LNCAP (cell line): Measurements from ENCODE around the gene FIBP.

Source experiments
- TF ChIP-seq, protein P1 (sequence below): fragments of 450-650 bp; IDR thresholded peaks from 2 replicates; pipeline ENCODE4 v1.5.1; 2017; ENCODE audit warnings: mild to moderate bottlenecking

The FIBP gene

GRCh38 chr11:65892661-65893317, 4.5 kb upstream of the FIBP start:
- TF ChIP-seq, protein P1, sequence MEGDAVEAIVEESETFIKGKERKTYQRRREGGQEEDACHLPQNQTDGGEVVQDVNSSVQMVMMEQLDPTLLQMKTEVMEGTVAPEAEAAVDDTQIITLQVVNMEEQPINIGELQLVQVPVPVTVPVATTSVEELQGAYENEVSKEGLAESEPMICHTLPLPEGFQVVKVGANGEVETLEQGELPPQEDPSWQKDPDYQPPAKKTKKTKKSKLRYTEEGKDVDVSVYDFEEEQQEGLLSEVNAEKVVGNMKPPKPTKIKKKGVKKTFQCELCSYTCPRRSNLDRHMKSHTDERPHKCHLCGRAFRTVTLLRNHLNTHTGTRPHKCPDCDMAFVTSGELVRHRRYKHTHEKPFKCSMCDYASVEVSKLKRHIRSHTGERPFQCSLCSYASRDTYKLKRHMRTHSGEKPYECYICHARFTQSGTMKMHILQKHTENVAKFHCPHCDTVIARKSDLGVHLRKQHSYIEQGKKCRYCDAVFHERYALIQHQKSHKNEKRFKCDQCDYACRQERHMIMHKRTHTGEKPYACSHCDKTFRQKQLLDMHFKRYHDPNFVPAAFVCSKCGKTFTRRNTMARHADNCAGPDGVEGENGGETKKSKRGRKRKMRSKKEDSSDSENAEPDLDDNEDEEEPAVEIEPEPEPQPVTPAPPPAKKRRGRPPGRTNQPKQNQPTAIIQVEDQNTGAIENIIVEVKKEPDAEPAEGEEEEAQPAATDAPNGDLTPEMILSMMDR: no peak

- TF ChIP-seq, protein P1: no peak
Measured at GRCh38 chr11:65891219-65892136, 3.2 kb upstream of the FIBP start.

GRCh38 chr11:65890324-65891218, 2.3 kb upstream of the FIBP start, which contains the start of gene CCDC85B:
Gene CCDC85B, plus strand, starts transcription at chr11:65890673. Its CDS starts 111 bp downstream, at chr11:65890784.
- TF ChIP-seq, protein P1: no peak; the same call in 1 of the 2 replicates

DNA sequence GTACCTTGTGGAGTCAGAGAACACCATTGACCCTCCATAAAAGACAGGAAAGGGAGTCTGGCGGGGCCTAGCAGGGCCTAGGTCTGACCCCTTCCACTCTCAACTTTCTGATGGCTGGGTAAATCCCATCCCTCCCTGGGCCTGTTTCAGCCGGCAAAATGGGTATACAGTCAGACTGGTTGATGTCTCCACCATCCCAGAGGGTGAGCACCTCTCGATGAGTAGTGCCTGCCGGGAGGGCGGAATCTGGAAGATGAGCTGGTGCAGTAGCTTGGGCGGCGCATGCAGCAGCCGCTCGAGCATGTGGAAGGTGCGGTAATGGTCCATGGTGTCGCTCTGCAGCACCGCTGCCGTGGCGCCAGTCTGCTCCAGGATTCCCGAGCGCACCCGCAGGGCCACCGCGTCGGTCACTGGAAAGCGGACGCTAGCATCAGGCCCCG, 528 bp downstream of the FIBP start:
- TF ChIP-seq, protein P1: no peak

GRCh38 chr11:65886826-65887722, 1.2 kb downstream of the FIBP start:
- TF ChIP-seq, protein P1: no peak

DNA sequence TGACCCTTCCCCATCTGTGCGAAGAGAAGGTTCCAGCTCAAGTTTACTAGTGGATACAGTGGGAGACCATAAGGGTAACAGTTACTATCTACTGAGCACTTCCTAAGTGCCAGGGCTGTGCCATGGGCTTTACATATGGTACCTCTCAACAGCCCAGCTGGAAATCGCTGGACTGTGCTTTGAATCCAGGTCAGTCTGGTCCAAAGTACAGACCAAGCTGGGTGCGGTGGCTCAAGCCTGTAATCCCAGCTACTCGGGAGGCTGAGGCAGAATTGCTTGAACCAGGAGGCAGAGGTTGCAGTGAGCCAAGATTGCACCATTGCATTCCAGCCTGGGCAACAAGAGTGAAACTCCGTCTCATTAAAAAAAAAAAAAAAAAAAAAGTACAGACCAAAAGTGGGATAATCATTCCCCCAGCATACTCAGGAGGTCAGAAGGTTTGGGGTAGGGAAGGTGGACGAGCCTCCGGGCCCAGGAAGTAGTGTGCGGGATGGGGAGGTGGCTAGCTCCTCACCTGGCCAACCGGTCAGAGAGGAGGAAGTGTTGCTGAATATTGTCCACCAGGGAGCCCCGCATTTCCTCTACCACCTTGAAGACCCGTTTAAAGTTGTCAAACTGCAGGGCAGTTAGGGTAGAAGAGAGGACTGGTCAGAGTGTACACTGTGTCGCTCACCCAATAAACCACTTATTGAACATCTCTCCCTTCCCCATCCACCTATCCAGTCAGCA, 2.3 kb downstream of the FIBP start:
- TF ChIP-seq, protein P1: no peak
